ENCODE measurements around the gene SHISA5.

DNA sequence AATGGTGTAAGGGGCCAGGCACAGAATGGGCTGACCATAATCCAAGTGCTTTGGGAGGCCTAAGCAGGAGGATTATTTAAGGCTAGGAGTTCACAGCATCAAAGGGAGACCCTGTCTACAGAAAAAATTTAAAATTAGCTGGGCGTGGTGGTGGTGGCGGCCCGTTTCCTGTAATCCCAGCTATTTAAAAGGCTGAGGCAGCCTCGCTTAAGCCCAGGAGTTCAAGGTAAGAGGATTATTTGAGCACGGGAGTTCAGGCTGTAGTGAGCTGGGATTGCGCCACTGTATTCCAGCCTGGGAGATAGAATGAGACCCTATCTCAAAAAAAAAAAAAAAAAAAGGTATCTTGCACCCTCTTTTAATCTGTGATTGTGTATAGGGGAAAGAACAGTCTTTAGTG lies 62.0 kb downstream of the SHISA5 start:
- TF ChIP-seq, protein P1, sequence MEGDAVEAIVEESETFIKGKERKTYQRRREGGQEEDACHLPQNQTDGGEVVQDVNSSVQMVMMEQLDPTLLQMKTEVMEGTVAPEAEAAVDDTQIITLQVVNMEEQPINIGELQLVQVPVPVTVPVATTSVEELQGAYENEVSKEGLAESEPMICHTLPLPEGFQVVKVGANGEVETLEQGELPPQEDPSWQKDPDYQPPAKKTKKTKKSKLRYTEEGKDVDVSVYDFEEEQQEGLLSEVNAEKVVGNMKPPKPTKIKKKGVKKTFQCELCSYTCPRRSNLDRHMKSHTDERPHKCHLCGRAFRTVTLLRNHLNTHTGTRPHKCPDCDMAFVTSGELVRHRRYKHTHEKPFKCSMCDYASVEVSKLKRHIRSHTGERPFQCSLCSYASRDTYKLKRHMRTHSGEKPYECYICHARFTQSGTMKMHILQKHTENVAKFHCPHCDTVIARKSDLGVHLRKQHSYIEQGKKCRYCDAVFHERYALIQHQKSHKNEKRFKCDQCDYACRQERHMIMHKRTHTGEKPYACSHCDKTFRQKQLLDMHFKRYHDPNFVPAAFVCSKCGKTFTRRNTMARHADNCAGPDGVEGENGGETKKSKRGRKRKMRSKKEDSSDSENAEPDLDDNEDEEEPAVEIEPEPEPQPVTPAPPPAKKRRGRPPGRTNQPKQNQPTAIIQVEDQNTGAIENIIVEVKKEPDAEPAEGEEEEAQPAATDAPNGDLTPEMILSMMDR (IDR thresholded peaks at IDR 0.05; ENCODE audit: borderline replicate concordance, extremely low read depth, low read length, poor library complexity, severe bottlenecking) = no peak
- TF ChIP-seq EZH2 (IDR thresholded peaks at IDR 0.05; ENCODE audit: borderline replicate concordance, low read depth, low read length, severe bottlenecking) = no peak
